Small intestine (tissue), 7 donors: Measurements from ENCODE around the gene MAPK8IP3. TPM values are rescaled to one million over a fixed set of nuclear protein-coding genes. Genes with fewer than 3 reads are reported as not detected.

Experiments
- DNase-seq, 2 donors: peaks; one replicate each; pipeline versions ENCODE4 v3.0.0 to v3.0.0-alpha.2; 2013
- FAIRE-seq: peaks from 2 replicates; lab custom pipeline; 2012; peaks lifted over from hg19 to GRCh38; lab: Jason Lieb, UNC
- H3K27ac ChIP-seq, 3 donors: one replicate each; pipeline ENCODE4 v1.5.1; 2013; ENCODE audit warnings: low read length in 2 of 3, mild to moderate bottlenecking in 2 of 3, control low read depth in 1 of 3, inconsistent platforms in 1 of 3, low read depth in 1 of 3, moderate library complexity in 1 of 3
- H3K27me3 ChIP-seq, 3 donors: one replicate each; pipeline ENCODE4 v1.6.1; 2013; ENCODE audit warnings: low read length in 3 of 3, inconsistent platforms in 1 of 3; ENCODE audit not compliant: control insufficient read depth in 3 of 3, insufficient read depth in 3 of 3
- H3K36me3 ChIP-seq, 3 donors: one replicate each; pipeline ENCODE4 v1.6.1; 2013; ENCODE audit warnings: low read length in 3 of 3, inconsistent platforms in 1 of 3, low read depth in 1 of 3, mild to moderate bottlenecking in 1 of 3, moderate library complexity in 1 of 3; ENCODE audit not compliant: control insufficient read depth in 3 of 3, insufficient read depth in 2 of 3
- H3K4me1 ChIP-seq, 3 donors: one replicate each; pipeline ENCODE4 v1.6.1; 2013; ENCODE audit warnings: low read length in 2 of 3, inconsistent platforms in 1 of 3, low read depth in 1 of 3, mild to moderate bottlenecking in 1 of 3, moderate library complexity in 1 of 3; ENCODE audit not compliant: control insufficient read depth in 3 of 3, insufficient read depth in 2 of 3
- H3K4me3 ChIP-seq, 3 donors: one replicate each; pipeline ENCODE4 v1.5.1; 2013; ENCODE audit warnings: low read length in 3 of 3, control low read depth in 1 of 3, inconsistent platforms in 1 of 3, low read depth in 1 of 3, mild to moderate bottlenecking in 1 of 3, moderate library complexity in 1 of 3
- H3K9me3 ChIP-seq, 2 donors: one replicate each; pipeline ENCODE4 v1.6.1; 2013; ENCODE audit warnings: low read depth in 1 of 2, low read length in 1 of 2; ENCODE audit not compliant: control insufficient read depth in 2 of 2, insufficient read depth in 1 of 2
- WGBS, 3 donors: extraction: QIAGEN DNeasy Blood & Tissue Kit; methylation state at CpG; one replicate each; pipeline ENCODE4 v1.1.7; 2013; 5-methylcytosine and 5-hydroxymethylcytosine counted together
- polyA plus RNA-seq, 4 donors: library from polyadenylated mRNA; stranded (reverse) in 3 of 4; unstranded in 1 of 4; fragments of 200-250 nt in 3 of 4; fragments of 120-200 nt in 1 of 4; gene quantifications; one replicate each; pipeline versions ENCODE4 v1.2.1 to v1.2.3, GENCODE V29; 2013
- donor health status: healthy with polysubstance abuse.
- donor health status: control.
- donor health status: control.
- donor health status: Bipolar disorder and iron deficiency.
- donor health status: healthy.

Gene MAPK8IP3
- polyA plus RNA-seq, 4 donors, result 26.2 to 60.1 (median 39.6) TPM

- FAIRE-seq, result no peak
- Histone ChIP-seq H3K9me3 (no peaks in the 10 kb centered on the region), H3K4me1 (no peaks in the 10 kb centered on the region), H3K27me3 (no peaks in the 10 kb centered on the region), H3K36me3 (peaks cover 19 to 96% (median 25%) of the 10 kb centered on the region in 3 donors), H3K27ac (no peak overlapping the region), H3K4me3 (no peak overlapping the region)
- 88 to 97% (median 94%) methylated on average over 10 to 11 of the region's 11 CpGs for WGBS, 3 donors
- no peak for DNase-seq
These were observed 41.9 kb downstream of the MAPK8IP3 start for GRCh38 chr16:1747934-1748333.

GRCh38 chr16:1749152-1750117, 43.4 kb downstream of the MAPK8IP3 start:
- Histone ChIP-seq H3K4me3 (no peak overlapping the region), H3K27me3 (no peaks in the 10 kb centered on the region), H3K4me1 (no peaks in the 10 kb centered on the region), H3K9me3 (no peaks in the 10 kb centered on the region), H3K36me3 (peaks cover 15 to 92% (median 23%) of the 10 kb centered on the region in 3 donors), H3K27ac (no peak overlapping the region)
- DNase-seq (no peak), FAIRE-seq (no peak)
- 96 to 98% (median 97%) methylated on average over 29 of the region's 29 CpGs for WGBS, 3 donors

GRCh38 chr16:1751946-1752345, 46.0 kb downstream of the MAPK8IP3 start:
- 95 to 96% (median 95%) methylated on average over 16 of the region's 16 CpGs for WGBS, 3 donors
- FAIRE-seq (no peak), DNase-seq (no peak)
- H3K4me3 ChIP-seq, result no peak overlapping the region
- H3K36me3 ChIP-seq, result peaks cover 15 to 84% (median 22%) of the 10 kb centered on the region in 3 donors
- H3K27ac ChIP-seq, result no peak overlapping the region
- no peaks in the 10 kb centered on the region for H3K9me3 ChIP-seq
- no peaks in the 10 kb centered on the region for H3K27me3 ChIP-seq
- no peaks in the 10 kb centered on the region for H3K4me1 ChIP-seq

GRCh38 chr16:1752853-1753252, 46.9 kb downstream of the MAPK8IP3 start:
- peaks cover 0 to 5% (median 5%) of the 10 kb centered on the region in 3 donors for H3K4me1 ChIP-seq
- no peak overlapping the region for H3K4me3 ChIP-seq
- H3K27ac ChIP-seq, result no peak overlapping the region
- peaks cover 10 to 81% (median 19%) of the 10 kb centered on the region in 3 donors for H3K36me3 ChIP-seq
- DNase-seq (no peak), FAIRE-seq (no peak)
- no peaks in the 10 kb centered on the region for H3K9me3 ChIP-seq
- 96 to 97% (median 97%) methylated on average over 14 of the region's 14 CpGs for whole genome bisulfite sequencing, 3 donors
- H3K27me3 ChIP-seq, result no peaks in the 10 kb centered on the region

GRCh38 chr16:1754204-1754603, 48.2 kb downstream of the MAPK8IP3 start:
- Histone ChIP-seq H3K4me1 (peaks cover 0 to 11% (median 5%) of the 10 kb centered on the region in 3 donors), H3K27ac (no peak overlapping the region), H3K27me3 (no peaks in the 10 kb centered on the region), H3K9me3 (no peaks in the 10 kb centered on the region), H3K4me3 (no peak overlapping the region), H3K36me3 (peaks cover 4 to 80% (median 15%) of the 10 kb centered on the region in 3 donors)
- DNase-seq (no peak), FAIRE-seq (no peak)
- WGBS, 3 donors, result 96 to 98% (median 97%) methylated on average over 12 of the region's 12 CpGs

GRCh38 chr16:1757714-1758461, 51.9 kb downstream of the MAPK8IP3 start:
- Histone ChIP-seq H3K27me3 (no peaks in the 10 kb centered on the region), H3K9me3 (no peaks in the 10 kb centered on the region), H3K36me3 (peaks cover 2 to 79% (median 7%) of the 10 kb centered on the region in 3 donors), H3K4me1 (peaks cover 0 to 11% (median 5%) of the 10 kb centered on the region in 3 donors), H3K4me3 (peak overlapping the region in 1 of 3 donors; percentile 31), H3K27ac (peak overlapping the region; percentile 38 to 87 (median 84))
- DNase-seq, result peak; percentile 83 to 87
- no peak for FAIRE-seq
- WGBS, 3 donors, result 25 to 70% (median 64%) methylated on average over 34 to 37 of the region's 37 CpGs

- no peak for FAIRE-seq
- H3K36me3 ChIP-seq, result peaks cover 2 to 79% (median 7%) of the 10 kb centered on the region in 3 donors
- DNase-seq, result no peak
These were observed 52.9 kb downstream of the MAPK8IP3 start for GRCh38 chr16:1758923-1759322.

GRCh38 chr16:1759511-1759910, 53.5 kb downstream of the MAPK8IP3 start:
- WGBS, 3 donors, result 91 to 92% (median 91%) methylated on average over 20 to 21 of the region's 21 CpGs
- no peaks in the 10 kb centered on the region for H3K9me3 ChIP-seq
- FAIRE-seq, result no peak
- no peak overlapping the region for H3K4me3 ChIP-seq
- peaks cover 2 to 79% (median 7%) of the 10 kb centered on the region in 3 donors for H3K36me3 ChIP-seq
- H3K4me1 ChIP-seq, result peaks cover 0 to 11% (median 5%) of the 10 kb centered on the region in 3 donors
- no peaks in the 10 kb centered on the region for H3K27me3 ChIP-seq
- no peak overlapping the region for H3K27ac ChIP-seq
- DNase-seq, result no peak

More at GRCh38 chr16:1758923-1759322, 52.9 kb downstream of the MAPK8IP3 start:
- Histone ChIP-seq H3K27ac (no peak overlapping the region), H3K4me1 (peaks cover 0 to 11% (median 5%) of the 10 kb centered on the region in 3 donors), H3K4me3 (no peak overlapping the region), H3K9me3 (no peaks in the 10 kb centered on the region), H3K27me3 (no peaks in the 10 kb centered on the region)
- 92 to 93% (median 93%) methylated on average over 18 of the region's 18 CpGs for WGBS, 3 donors
